Omental fat pad (tissue), 4 donors: ENCODE measurements around the gene SETDB2. TPM values are rescaled to one million over a fixed set of nuclear protein-coding genes. Genes with fewer than 3 reads are reported as not detected.

ENCODE experiments used
- ATAC-seq: fragments of 150-250 bp; one replicate; pipeline ENCODE4 v1.9.1; 2016; ENCODE audit warnings: mild to moderate bottlenecking, moderate library complexity; ENCODE audit not compliant: low FRiP score
- DNase-seq: peaks from one replicate; pipeline ENCODE4 v3.0.0-alpha.2; 2019; ENCODE audit warnings: low spot score
- CTCF ChIP-seq, 3 donors: fragments of 450-650 bp; IDR thresholded peaks; one replicate each; pipeline ENCODE4 v1.5.1; 2016 to 2017; ENCODE audit warnings: antibody characterized with exemption in 3 of 3, mild to moderate bottlenecking in 3 of 3, moderate library complexity in 2 of 3
- total RNA-seq, 4 donors: library from RNA; depleted of rRNA; stranded (reverse); fragments of >200 nt; gene quantifications; one replicate each; pipeline ENCODE4 v1.1.0, GENCODE V29; 2016

Gene SETDB2
- total RNA-seq, 4 donors from 2014 or later, result 5.6 to 9.6 (median 6.6) TPM

GRCh38 chr13:49464085-49464484 lies 20.0 kb downstream of the SETDB2 start:
- no peak for TF ChIP-seq CTCF (IDR thresholded peaks at IDR 0.05)
- ATAC-seq (no peak), DNase-seq (no peak)

- ATAC-seq (no peak), DNase-seq (no peak)
These were observed 20.7 kb downstream of the SETDB2 start for GRCh38 chr13:49464621-49465325.

GRCh38 chr13:49466292-49466838 lies 22.3 kb downstream of the SETDB2 start:
- DNase-seq (no peak), ATAC-seq (no peak)
- no peak for TF ChIP-seq CTCF (IDR thresholded peaks at IDR 0.05)

More at GRCh38 chr13:49464621-49465325, 20.7 kb downstream of the SETDB2 start:
- no peak for TF ChIP-seq CTCF (IDR thresholded peaks at IDR 0.05)

GRCh38 chr13:49472186-49472585 lies 28.1 kb downstream of the SETDB2 start:
- ATAC-seq, result peak; percentile 70
- no peak for TF ChIP-seq CTCF (IDR thresholded peaks at IDR 0.05)
- no peak for DNase-seq

- no peak for DNase-seq
- TF ChIP-seq CTCF (IDR thresholded peaks at IDR 0.05), result no peak
- ATAC-seq, result no peak
These were observed 32.5 kb downstream of the SETDB2 start for GRCh38 chr13:49476529-49476928.

- ATAC-seq, result no peak
- no peak for DNase-seq
- TF ChIP-seq CTCF (IDR thresholded peaks at IDR 0.05), result no peak
These were observed 37.7 kb downstream of the SETDB2 start for GRCh38 chr13:49481788-49482187.

GRCh38 chr13:49488563-49488962 lies 44.5 kb downstream of the SETDB2 start:
- TF ChIP-seq CTCF (IDR thresholded peaks at IDR 0.05), result no peak
- ATAC-seq (no peak), DNase-seq (no peak)
